Lung (tissue), 12 donors: ENCODE data around the gene DMBT1. TPM values are rescaled to one million over a fixed set of nuclear protein-coding genes. Genes with fewer than 3 reads are reported as not detected.

Experiments used
- ATAC-seq: fragments of 200-7000 bp; cut with Tn5 transposase; one replicate; pipeline ENCODE4 v1.9.1; 2020; ENCODE audit warnings: moderate number of reproducible peaks; ENCODE audit not compliant: insufficient read depth, low FRiP score
- DNase-seq, 3 donors: peaks; one replicate each; pipeline ENCODE4 v3.0.0-alpha.2; 2013 to 2017
- H3K27ac ChIP-seq, 2 donors: one replicate each; pipeline ENCODE4 v1.5.1; 2013; ENCODE audit warnings: mild to moderate bottlenecking in 2 of 2, moderate library complexity in 2 of 2, control low read depth in 1 of 2, inconsistent platforms in 1 of 2, low read depth in 1 of 2, low read length in 1 of 2
- H3K27me3 ChIP-seq, 3 donors: one replicate each; pipeline ENCODE4 v1.5.1; 2013; ENCODE audit warnings: low read length in 2 of 3; ENCODE audit not compliant: control insufficient read depth in 3 of 3, insufficient read depth in 3 of 3
- H3K36me3 ChIP-seq, 4 donors: one replicate each; pipeline ENCODE4 v1.5.1; 2013; ENCODE audit warnings: low read length in 4 of 4, mild to moderate bottlenecking in 1 of 4, moderate library complexity in 1 of 4; ENCODE audit not compliant: control insufficient read depth in 4 of 4, insufficient read depth in 4 of 4
- H3K4me1 ChIP-seq, 5 donors: one replicate each; pipeline ENCODE4 v1.5.1; 2013; ENCODE audit warnings: low read length in 5 of 5, mild to moderate bottlenecking in 2 of 5, moderate library complexity in 1 of 5; ENCODE audit not compliant: control insufficient read depth in 5 of 5, insufficient read depth in 5 of 5
- H3K4me3 ChIP-seq: one replicate; pipeline ENCODE4 v1.5.1; 2013; ENCODE audit warnings: mild to moderate bottlenecking, control low read depth, moderate library complexity
- H3K9ac ChIP-seq, 2 donors: one replicate each; pipeline ENCODE4 v1.5.1; 2013; ENCODE audit warnings: low read length in 2 of 2, control low read depth in 1 of 2; ENCODE audit not compliant: insufficient read depth in 1 of 2
- H3K9me3 ChIP-seq, 4 donors: one replicate each; pipeline ENCODE4 v1.5.1; 2013; ENCODE audit warnings: low read length in 3 of 4, mild to moderate bottlenecking in 1 of 4, moderate library complexity in 1 of 4; ENCODE audit not compliant: control insufficient read depth in 4 of 4, insufficient read depth in 3 of 4
- CTCF ChIP-seq: IDR thresholded peaks from 2 replicates; pipeline ENCODE4 v1.5.1; 2012; ENCODE audit warnings: mild to moderate bottlenecking; ENCODE audit errors: control extremely low read depth, extremely low read depth
- WGBS, 2 donors: extraction: QIAGEN DNeasy Blood & Tissue Kit; methylation state at CpG; one replicate each; pipeline ENCODE4 v1.1.7; 2013; 5-methylcytosine and 5-hydroxymethylcytosine counted together
- polyA plus RNA-seq, 2 donors: library from polyadenylated mRNA; stranded (reverse); fragments of 200-250 nt; gene quantifications; one replicate each; pipeline ENCODE4 v1.2.1, GENCODE V29; 2013
- total RNA-seq, 2 donors: library from RNA; depleted of rRNA in 1 of 2; stranded (reverse); fragments of >200 nt in 1 of 2; gene quantifications; one replicate each; pipeline ENCODE4 v1.2.1, GENCODE V29; 2014 to 2021
- donor health status: control.
- donor health status: control.
- donor health status: Bipolar disorder and iron deficiency.
- donor health status: healthy.
- donor health status: DM: yes; HTN: yes; CAD: no.

Gene DMBT1
- total and polyA plus RNA-seq, 4 donors: 21.1 to 337 (median 111) TPM

- no peak for TF ChIP-seq CTCF
- peaks cover 0 to 4% (median 0%) of the 10 kb centered on the region in 4 donors for H3K36me3 ChIP-seq
- WGBS, 2 donors: 83 to 89% methylated on average over 7 of the region's 7 CpGs
- DNase-seq (no peak), ATAC-seq (no peak)
- H3K27ac ChIP-seq: no peak overlapping the region
- no peaks in the 10 kb centered on the region for H3K27me3 ChIP-seq
- no peaks in the 10 kb centered on the region for H3K9me3 ChIP-seq
- H3K4me3 ChIP-seq: no peak overlapping the region
- peaks cover 0 to 7% (median 3%) of the 10 kb centered on the region in 5 donors for H3K4me1 ChIP-seq
- H3K9ac ChIP-seq: no peak overlapping the region
Measured at GRCh38 chr10:122636953-122637352, 76.4 kb downstream of the DMBT1 start.

GRCh38 chr10:122637376-122637775 lies 76.8 kb downstream of the DMBT1 start:
- H3K27me3 ChIP-seq: no peaks in the 10 kb centered on the region
- H3K4me1 ChIP-seq: peaks cover 0 to 7% (median 3%) of the 10 kb centered on the region in 5 donors
- WGBS, 2 donors: 53 to 59% methylated on average over 2 of the region's 2 CpGs
- DNase-seq (peak; percentile 75 to 90 (median 82)), ATAC-seq (no peak)
- TF ChIP-seq CTCF: no peak
- no peaks in the 10 kb centered on the region for H3K9me3 ChIP-seq
- H3K4me3 ChIP-seq: no peak overlapping the region
- no peak overlapping the region for H3K9ac ChIP-seq
- H3K36me3 ChIP-seq: peaks cover 0 to 4% (median 0%) of the 10 kb centered on the region in 4 donors
- H3K27ac ChIP-seq: no peak overlapping the region

GRCh38 chr10:122638106-122638505 lies 77.6 kb downstream of the DMBT1 start:
- no peaks in the 10 kb centered on the region for H3K27me3 ChIP-seq
- no peak for TF ChIP-seq CTCF
- H3K9me3 ChIP-seq: no peaks in the 10 kb centered on the region
- WGBS, 2 donors: 84 to 86% methylated on average over 6 of the region's 6 CpGs
- peaks cover 0 to 4% (median 0%) of the 10 kb centered on the region in 4 donors for H3K36me3 ChIP-seq
- peaks cover 0 to 7% (median 3%) of the 10 kb centered on the region in 5 donors for H3K4me1 ChIP-seq
- no peak overlapping the region for H3K4me3 ChIP-seq
- no peak for DNase-seq
- no peak overlapping the region for H3K9ac ChIP-seq
- no peak for ATAC-seq
- H3K27ac ChIP-seq: no peak overlapping the region

GRCh38 chr10:122639801-122640200 lies 79.2 kb downstream of the DMBT1 start:
- Histone ChIP-seq H3K36me3 (peaks cover 0 to 4% (median 0%) of the 10 kb centered on the region in 4 donors), H3K9me3 (no peaks in the 10 kb centered on the region), H3K9ac (no peak overlapping the region), H3K27ac (no peak overlapping the region), H3K4me3 (no peak overlapping the region), H3K27me3 (peaks cover 0 to 2% (median 0%) of the 10 kb centered on the region in 3 donors), H3K4me1 (peaks cover 0 to 7% (median 3%) of the 10 kb centered on the region in 5 donors)
- 63 to 71% methylated on average over 7 of the region's 7 CpGs for WGBS, 2 donors
- no peak for DNase-seq
- TF ChIP-seq CTCF: no peak
- ATAC-seq: no peak
